NT2/D1 (cell line): ENCODE results near the gene CCL4.
"Not testable (repeated sequence)": the region's sequence is repeated elsewhere in the genome, so short reads cannot be mapped to it uniquely, and the experiment has no call there.

Source experiments
- SUZ12 ChIP-seq: IDR thresholded peaks from 2 replicates; pipeline ENCODE4 v1.6.1; 2011; ENCODE audit not compliant: insufficient read length, insufficient read depth; ENCODE audit errors: extremely low read depth
- ZNF274 ChIP-seq: IDR thresholded peaks from 2 replicates; pipeline ENCODE4 v1.6.1; 2011; ENCODE audit warnings: mild to moderate bottlenecking, low read depth, low read length

GRCh38 chr17:36103401-36103975 lies at the start of gene CCL4:
- TF ChIP-seq SUZ12, ZNF274: not testable (repeated sequence)
